Central memory CD4-positive, alpha-beta T cell (primary cell): ENCODE data around the gene LTA.
"Not testable (repeated sequence)": the region's sequence is repeated elsewhere in the genome, so short reads cannot be mapped to it uniquely, and the experiment has no call there.

Experiments used
- DNase-seq: peaks from one replicate; pipeline ENCODE4 v3.0.0; 2022

LTA gene

DNA sequence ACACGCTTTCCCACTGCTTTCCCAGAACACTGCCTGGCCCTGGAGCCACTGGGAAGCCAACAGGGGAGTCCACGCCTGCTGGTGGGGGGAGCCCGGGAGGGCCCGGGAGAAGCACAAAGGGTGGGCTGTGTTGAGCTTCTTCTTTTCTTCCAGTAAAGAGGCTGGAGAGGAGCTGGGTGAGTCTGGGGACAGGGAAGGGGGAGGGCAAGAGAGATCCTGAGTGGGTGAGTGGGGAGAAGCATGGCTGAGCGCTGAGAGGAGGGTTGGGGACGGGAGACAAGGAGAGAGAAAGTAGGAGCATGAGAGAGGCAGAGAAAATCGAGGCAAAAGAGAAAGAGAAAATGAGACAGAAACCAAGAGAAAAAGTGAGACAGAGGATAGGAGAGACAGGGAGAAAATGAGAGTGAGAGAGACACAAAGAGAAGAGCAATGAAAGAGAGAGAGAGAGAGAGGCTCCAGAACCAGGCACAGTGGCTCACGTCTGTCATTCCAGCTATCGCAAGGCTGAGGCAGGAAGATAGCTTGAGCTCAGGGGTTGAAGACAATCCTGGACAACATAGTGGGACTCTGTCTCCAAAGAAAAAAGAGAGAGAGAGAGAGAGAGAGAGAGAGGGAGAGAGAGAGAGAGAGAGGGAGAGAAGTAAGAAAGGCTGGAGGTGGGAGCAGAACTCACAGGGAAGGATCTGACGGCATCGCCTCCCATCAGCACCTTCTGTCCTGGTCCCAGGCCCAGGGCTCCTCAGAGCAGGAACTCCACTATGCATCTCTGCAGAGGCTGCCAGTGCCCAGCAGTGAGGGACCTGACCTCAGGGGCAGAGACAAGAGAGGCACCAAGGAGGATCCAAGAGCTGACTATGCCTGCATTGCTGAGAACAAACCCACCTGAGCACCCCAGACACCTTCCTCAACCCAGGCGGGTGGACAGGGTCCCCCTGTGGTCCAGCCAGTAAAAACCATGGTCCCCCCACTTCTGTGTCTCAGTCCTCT lies 16.0 kb downstream of the LTA start:
- no peak for DNase-seq

DNA sequence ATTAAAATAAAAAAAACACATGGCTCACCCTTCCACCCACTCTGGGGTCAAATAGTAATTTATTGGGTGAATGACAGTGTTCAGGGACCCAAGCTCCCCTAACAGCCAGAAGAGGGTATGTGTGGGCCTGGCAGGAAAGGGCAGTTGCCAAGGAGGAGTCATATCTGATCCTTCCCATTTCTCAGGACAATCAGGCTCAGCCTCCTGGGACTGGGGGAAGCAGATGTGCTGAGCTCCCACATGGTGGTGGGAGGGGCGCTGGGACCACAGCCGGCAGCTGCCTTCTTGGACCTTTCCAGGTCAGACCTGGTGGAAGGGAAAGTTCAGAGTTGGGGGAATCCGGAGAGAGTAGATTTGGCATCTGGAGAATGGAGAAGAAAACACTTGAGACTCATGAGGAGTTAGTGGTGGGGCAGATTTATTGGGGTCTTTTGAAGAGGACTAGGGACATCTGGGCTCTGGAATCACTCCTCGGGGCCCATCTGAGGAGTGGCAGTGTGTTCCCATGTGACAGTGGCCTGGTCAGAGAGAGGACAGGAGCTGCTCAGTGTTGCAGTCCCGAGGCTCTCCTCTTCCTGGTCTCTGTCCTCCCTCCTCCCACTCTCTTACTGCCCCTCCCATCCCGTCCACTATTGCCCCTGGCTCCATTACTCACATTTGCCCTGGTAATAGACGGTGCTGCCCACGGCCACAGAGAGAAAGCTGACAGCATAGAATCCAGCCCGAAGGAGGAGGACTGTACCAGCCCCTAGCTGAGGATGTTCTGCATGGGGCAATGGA lies 17.0 kb downstream of the LTA start:
- DNase-seq, result no peak

DNA sequence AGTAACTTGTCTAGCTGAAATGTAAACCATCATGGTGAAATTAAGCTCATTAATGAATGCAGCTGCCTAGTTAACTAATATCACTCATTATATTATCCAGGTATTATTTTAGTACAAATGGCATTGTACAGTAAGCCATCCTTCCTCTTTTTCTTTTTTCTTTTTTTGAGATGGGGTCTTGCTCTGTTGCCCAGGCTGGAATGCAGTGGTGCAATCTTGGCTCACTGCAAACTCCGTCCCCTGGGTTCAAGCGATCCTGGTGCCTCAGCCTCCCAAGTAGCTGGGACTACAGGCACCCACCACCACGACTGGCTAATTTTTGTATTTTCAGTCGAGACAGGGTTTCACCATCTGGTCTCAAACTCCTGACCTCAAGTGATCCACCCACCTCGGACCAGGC lies 18.6 kb downstream of the LTA start:
- not testable (repeated sequence) for DNase-seq

DNA sequence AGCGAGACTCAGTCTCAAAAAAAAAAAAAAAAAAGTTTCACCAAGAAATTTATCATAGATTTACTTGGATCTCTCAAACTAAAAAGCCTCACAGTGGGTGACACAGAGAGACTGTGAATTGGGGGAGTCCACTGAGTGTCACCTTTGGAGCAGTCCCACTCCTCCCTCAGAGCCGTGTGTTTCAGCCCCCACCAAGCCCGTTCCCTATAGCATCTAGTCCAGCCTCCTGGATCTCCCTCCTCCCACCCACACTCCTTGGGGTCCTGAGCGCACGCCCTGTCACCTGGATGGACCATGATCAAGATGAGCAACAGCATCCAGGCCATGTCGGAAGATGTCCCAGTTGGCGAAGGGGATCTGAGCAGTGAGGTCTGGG lies 20.3 kb downstream of the LTA start:
- no peak for DNase-seq

DNA sequence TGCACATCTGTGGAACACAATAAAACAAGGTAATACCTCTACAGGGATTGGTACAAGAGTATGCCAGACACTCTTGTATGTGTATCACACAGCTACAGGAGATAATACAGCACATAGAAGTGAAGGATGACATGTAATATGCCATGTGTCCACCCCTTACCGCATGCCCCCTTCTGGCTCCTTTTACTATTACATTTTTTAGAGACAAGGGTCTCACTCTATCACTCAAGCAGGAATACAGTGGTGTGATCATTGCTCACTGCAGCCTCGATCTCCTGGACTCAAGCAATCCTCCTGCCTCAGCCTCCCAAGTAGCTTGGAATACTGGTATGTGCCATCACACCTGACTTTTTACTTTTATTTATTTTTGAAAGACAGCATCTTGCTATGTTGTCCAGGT lies 24.9 kb downstream of the LTA start:
- peak; percentile 70 for DNase-seq

DNA sequence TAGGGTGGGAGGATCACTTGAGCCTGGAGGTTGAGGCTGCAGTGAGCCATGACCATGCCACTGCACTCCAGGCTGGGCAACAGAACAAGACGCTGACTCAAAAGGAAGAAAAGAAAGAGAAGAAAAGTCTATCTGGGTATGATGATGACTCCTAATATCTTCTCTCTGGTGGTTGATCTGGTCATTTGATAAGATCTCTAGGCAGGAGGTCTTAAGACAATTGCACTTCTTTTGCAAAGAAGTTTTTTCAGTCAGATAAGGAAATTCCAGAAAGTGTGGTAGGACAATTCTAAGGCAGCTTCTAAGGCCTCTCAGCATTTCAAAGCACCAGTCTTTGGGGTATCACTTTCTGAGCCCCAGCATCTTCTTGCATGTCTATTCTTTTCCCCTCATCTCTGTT lies 35.2 kb downstream of the LTA start:
- DNase-seq, result no peak

DNA sequence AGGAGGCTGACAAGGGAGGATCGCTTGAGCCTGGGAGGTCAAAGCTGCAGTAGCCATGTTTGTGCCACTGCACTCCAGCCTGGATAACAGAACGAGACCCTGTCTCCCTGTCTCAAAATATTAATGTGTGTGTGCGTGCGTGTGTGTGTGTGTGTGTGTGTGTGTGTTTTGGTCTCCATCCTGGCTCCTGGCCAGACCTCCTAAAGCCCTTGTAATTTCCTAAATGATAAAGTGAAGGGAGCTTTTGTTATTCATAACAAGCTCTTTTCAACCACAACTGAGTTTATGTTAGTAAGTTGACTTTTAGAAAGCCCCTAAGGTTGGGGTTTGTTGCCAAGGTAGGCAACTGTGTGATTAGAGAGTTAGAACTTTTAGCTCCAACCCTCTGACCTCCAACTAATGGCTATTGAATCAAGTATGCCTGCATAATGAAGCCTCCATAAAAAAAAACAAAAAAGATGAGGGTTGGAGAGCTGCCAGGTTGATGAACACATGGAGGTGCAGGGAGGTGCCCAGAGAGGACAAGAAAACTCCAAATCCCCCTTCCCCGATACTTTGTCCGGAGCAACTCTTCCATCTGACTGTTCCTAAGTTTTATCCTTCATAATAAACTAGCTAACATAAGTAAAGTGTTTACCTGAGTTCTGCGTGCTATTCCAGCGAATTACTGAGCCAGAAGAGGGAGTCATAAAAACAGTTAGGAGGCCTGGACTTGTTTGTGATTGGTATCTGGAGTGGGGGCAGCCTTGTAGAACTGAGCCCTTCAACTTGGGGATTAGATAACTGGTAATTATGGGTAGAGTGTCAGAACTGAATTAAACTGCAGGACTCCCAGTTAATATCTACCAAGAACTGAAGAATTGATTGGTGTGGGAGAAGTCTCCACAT lies 37.7 kb downstream of the LTA start:
- no peak for DNase-seq

DNA sequence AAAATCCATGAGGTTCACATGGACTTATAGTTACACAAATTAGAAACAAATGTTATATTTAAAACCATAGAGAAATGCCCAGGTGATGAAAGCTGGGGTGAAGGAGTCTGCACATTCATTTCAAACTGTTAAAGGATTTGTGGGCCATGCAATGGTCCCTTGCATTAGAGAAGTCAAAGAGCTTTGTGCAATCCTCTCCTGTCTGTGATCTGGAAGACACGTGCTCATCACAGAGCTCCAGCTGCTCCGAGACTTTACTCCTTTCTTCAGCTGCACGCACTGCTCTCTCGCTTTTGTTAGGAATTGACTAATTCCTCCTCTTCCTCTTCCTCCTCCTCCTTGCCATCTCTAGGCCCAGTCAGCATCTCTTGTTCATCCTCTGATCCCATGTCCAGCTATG lies 38.9 kb downstream of the LTA start:
- DNase-seq, result no peak

DNA sequence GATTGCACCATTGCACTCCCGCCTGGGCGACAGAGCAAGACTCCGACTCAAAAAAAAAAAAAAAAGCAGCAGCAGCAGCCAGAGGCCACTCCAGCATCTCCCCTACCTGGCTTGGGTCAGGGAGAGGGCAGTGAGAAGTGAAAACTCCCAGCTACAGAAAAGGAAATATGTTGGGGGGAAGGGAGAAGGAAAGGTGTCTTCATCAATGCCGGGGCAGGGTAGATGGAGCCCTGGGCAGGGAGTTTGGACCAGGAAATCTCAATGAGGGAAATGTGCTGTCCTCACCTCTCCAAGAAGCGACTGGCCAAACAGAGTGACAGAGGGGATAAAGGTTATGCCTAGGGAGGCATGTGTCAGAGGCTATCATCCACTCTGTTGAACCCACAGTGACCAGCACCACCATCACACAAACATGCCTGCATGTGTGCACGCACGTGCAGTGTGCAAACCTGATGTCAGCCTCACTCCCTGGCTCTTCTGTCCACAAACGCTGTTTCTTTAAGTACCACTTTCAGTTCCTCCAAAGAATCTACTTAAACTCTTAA lies 42.1 kb downstream of the LTA start:
- DNase-seq, result no peak

DNA sequence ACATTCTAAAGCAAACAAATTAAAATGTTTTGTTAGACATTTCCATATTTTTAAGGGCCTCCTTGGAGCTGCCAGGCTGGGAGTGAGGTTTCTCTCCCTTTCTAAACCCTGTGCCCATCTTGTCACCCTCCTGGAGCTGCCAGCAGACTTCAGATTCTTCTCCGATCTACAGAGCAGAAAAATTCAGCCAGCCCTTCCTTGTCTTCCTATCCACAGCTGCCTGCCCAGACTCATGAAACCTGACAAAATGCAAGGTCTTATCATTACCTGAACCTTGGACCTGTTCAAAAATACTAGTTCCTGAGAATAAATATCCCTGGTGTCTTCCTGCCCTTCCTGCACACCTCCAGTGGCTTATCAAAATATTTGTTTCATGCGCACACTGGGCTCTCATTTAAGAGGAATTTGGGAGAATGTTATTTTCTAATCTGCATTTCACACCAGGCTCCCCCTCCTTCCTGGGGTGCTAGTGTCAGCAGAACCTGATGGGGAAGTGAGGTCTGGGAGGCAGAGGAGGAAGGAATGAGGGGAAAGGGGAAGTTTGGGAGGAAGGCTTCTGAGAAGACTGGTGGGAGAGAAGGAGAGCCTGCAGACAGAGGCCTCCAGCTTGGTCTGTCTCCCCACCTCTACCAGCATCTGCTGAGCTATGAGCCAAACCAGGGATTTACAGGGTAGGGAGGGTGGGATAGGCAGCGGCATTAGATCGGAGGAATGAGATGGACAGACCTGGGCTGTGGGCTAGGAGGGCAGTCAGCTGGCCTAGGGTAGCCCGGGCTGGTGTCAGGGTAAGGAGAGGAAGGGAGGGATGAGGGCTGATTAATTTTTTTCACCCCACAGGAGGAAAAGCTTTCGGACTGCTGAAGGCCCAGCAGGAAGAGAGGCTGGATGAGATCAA lies 42.8 kb downstream of the LTA start, which contains the start of gene AIF1:
Gene AIF1 (plus strand): TSS at position 551 of the 895 bp plus-strand sequence. CDS start 96 bp downstream, at position 647.
- DNase-seq, result no peak

DNA sequence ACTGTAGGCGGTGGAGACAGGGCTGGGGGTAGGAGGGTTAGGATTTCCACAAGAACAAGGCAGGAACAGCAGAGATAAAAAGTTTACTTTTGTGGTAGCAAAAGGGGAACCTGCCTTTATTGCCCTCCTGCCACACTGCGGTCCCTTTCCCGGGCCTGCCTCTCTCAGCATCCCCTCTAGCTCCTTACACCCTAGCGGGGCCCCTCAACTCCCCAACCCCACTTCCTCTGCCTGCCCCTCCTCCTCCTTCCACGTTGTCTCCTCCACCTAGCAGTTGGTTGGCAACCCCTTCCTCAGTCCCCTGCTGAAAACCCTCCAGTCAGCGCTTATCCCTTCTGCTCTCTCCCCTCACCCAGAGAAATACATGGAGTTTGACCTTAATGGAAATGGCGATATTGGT lies 43.7 kb downstream of the LTA start:
- no peak for DNase-seq

DNA sequence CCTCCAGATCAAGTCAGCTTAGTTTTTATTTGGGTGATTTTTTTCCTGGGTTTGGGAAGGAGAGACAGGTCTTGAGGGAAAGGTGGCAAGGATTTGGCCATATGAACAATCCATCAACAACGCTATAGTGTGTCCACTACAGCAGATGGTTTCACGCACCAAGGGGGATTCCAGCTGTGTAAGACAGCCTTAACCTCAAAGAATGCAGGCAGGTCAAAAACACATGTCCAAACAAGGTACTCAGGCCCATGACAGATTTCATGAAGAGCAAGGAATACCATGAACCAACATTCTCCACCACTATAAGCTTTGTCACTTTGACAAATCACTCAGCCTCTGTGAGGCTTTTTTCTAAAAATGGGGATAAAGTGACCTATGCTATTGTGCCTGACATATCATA lies 44.9 kb downstream of the LTA start:
- DNase-seq, result no peak

DNA sequence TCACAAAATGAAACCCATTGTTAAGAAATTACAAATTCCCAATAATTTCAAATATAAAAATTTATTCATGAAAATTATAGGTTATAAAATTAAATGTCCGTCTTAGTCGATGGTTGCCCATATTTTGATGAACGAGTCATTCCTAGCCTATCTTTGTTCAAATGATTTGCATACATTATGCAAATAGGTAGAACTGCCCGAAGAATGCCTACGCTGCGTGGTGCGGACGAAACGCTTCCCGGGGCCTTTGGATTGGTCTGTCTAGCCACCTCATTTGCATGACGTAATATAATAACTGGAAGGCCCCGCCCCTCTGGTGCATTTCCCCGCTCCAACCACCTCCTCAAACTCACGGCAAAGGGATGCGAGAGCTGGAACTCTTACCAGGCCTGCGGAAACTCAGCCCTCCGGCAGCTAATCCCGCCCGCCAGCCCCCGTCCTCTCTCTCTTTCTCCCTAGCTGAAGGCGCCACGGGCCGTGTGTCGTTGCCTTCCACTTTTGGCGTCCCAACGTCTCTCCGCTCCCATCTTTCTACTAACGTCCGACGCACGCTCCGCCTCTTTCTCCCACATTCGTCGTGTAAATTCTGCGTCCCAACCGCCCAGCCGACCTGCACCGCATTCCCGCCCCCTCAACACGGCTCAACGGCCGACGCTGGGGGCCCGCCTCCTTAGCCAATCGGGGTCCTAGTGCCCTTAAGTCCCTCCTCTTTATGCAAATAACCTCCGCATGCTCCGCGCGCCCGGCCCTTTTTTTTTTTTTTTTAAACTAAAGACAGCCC lies 47.9 kb downstream of the LTA start:
- DNase-seq, result peak; percentile 97

DNA sequence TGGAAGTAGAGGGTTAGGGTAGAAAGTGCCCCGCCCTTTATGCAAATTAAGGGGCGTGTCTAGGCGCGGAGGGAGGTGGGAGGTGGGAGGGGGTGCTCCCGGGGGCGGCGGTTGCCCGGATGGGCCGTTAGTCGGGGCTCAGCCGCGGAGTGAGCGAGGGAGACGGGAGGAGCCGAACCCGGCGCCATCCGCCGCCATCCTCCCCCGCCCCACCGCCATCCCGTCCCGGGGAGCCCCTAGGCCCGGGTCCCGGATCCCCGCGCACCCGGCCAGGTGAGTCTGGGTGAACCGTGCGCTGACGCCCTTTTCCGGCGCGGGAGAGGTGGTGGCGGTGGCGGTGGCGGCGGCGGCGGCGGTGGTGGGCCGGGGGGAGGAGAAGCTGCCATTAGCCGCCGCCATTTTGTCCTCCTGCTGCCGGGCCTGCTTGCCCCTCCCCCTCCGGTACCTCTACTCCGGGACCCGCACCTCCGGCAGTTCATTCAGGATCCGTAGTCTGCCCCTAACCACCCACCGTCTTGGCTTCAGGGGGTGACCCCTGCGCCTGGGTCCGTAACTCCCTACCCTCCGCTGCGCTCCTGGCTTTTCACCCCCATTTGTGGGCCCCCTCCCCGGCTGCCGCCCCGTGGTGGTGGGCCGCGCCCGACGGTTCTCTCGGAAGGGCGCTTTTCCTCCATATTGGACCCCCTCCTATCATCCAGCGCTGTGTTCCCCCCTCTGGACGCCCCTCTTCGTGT lies 48.7 kb downstream of the LTA start, which contains the start of gene PRRC2A:
Gene PRRC2A (plus strand): TSS at position 130 of the 734 bp plus-strand sequence. CDS start 2,075 bp downstream, outside the sequence.
- no peak for DNase-seq

DNA sequence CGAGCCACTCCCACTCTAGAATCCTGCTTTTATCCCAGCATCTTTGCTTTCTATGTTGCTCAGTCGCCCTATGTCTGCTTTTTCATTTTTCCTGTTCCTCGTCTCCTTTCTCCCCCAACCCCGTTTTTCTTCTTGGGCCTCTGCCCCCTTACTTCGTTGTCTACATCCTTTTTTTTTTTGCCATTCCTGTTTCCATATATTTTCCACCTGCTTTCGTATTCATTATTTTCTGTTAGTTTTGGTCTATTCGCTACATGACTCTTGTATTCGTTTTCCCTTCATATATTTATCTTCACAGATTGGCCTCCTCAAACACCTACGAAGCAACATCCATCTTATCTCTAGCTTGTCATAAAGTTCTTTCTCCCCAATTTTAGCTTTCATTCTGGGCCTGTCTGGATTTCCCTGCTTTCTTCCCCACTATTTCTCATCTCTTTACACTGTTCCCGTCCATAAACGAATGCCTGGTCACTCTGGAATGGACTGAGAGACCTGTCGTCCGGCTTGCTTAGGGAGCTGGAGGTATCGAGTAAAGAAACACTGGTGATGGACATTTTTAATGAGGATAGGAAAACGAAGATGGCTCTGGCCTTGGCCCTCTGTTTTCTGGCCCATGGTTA lies 49.3 kb downstream of the LTA start:
- no peak for DNase-seq

DNA sequence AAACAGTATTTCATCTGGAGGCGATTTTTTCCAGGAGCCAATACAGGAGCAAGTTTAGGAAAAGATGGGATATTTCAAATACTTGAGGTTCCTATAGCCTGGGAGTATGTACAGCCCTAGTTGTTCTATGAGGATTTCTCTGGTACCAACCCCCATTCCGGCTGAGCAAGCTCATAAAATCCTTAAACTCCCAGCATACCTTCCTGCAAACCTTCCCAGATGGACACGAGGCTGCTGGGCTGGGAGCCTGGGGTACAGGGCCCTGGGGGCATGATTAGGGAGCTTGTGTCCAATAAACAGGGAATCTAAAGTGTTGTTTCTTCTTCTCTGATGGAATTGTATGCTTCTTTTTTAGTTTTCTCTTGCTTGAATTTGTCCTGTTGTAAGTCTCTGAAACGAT lies 49.9 kb downstream of the LTA start:
- no peak for DNase-seq

DNA sequence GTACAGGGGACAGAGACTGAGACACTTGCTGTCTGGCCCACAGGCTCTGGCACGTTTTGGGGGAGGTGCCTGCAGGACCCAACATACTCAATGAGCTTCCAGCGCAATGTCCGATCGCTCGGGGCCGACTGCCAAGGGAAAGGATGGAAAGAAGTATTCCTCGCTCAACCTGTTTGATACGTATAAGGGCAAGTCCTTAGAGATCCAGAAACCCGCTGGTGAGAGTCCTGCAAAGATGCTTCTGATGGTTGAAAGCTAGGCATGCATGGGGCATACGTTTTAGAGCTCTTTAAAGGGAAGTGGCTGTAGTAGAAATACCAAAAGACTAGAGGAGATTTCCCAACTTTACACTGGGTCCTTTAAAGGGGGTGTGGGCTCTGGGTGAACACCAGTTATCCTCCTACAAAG lies 50.6 kb downstream of the LTA start:
- DNase-seq, result no peak
